Measurements from ENCODE around the gene AKAP12. TPM values are rescaled to one million over a fixed set of nuclear protein-coding genes. Genes with fewer than 3 reads are reported as not detected.

Gene AKAP12
- total and polyA plus RNA-seq, 2 experiments from 2014 or later: 90.1 to 137 TPM

GRCh38 chr6:151255811-151256210 lies 16.0 kb downstream of the AKAP12 start:
- no peaks in the 10 kb centered on the region for H3K36me3 Mint-ChIP-seq (ENCODE audit: low read depth)
- H3K4me1 Mint-ChIP-seq: peaks cover 32% of the 10 kb centered on the region
- Histone ChIP-seq H3K4me2 (no peak overlapping the region; the same call in 1 of the 2 replicates), H3K4me3 (no peak overlapping the region), H3K9me2 (ENCODE audit: insufficient read depth) (no peaks in the 10 kb centered on the region), H3F3A (replicated peaks; ENCODE audit: low read depth) (no peaks in the 10 kb centered on the region), H3K4me1 (ENCODE audit: insufficient read depth) (peaks cover 31% of the 10 kb centered on the region), H2AFZ (no peak overlapping the region), H4K20me1 (replicated peaks; ENCODE audit: insufficient read depth) (peaks cover 18% of the 10 kb centered on the region), H3K27me3 (ENCODE audit: insufficient read depth) (no peaks in the 10 kb centered on the region), H3K27ac (ENCODE audit: low read depth) (0 out of 2 replicates have a peak overlapping the region, but pooled peaks have one; percentile 51), H3K79me2 (replicated peaks; ENCODE audit: insufficient read depth) (peaks cover 82% of the 10 kb centered on the region), H3K36me3 (ENCODE audit: insufficient read depth) (no peaks in the 10 kb centered on the region)
- no peaks in the 10 kb centered on the region for H3K9me3 Mint-ChIP-seq
- DNase-seq (ENCODE audit: low spot score): no peak
- H3K4me3 Mint-ChIP-seq: no peak overlapping the region
- TF ChIP-seq REST (IDR thresholded peaks at IDR 0.05; ENCODE audit: unreplicated experiment): no peak
- no peak for TF ChIP-seq NANOG (IDR thresholded peaks at IDR 0.05; ENCODE audit: borderline replicate concordance)
- TF ChIP-seq ZNF331 (CRISPR knock-in tag; IDR thresholded peaks at IDR 0.05; ENCODE audit: low read depth): no peak
- no peak for TF ChIP-seq ZNF114 (CRISPR knock-in tag; IDR thresholded peaks at IDR 0.05)
- TF ChIP-seq CTCF (conservative IDR thresholded peaks at IDR 0.05; ENCODE audit: low read depth in 2 of 2): no peak
- no peak for TF ChIP-seq ETS1 (IDR thresholded peaks at IDR 0.05)
- no peak for TF ChIP-seq EZH2phosphoT487 (IDR thresholded peaks at IDR 0.05; ENCODE audit: unreplicated experiment)
- no peak for TF ChIP-seq CREB1 (CRISPR knock-in tag; IDR thresholded peaks at IDR 0.05; ENCODE audit: low read depth)
- TF ChIP-seq EZH2 (IDR thresholded peaks at IDR 0.05; ENCODE audit: low read depth, unreplicated experiment): no peak
- ATAC-seq: no peak
- peaks cover 2% of the 10 kb centered on the region for H3K27me3 Mint-ChIP-seq (ENCODE audit: insufficient read depth, low read depth, poor library complexity)
- H3K27ac Mint-ChIP-seq: peak overlapping the region; percentile 12; the same call in 1 of the 2 replicates

Measured in GM23338 (cell line).